GM18861 (cell line): ENCODE data around the gene ZBED6.

Experiments used
- ATAC-seq: cut with Tn5 transposase; IDR thresholded peaks from one replicate; pipeline ENCODE4 v1.9.1; 2021; ENCODE audit not compliant: unreplicated experiment

ZBED6 gene

GRCh38 chr1:203839081-203839480 lies 43.7 kb downstream of the ZBED6 start:
- no peak for ATAC-seq

GRCh38 chr1:203840208-203840808 lies 44.9 kb downstream of the ZBED6 start:
- no peak for ATAC-seq

GRCh38 chr1:203842559-203842876 lies 47.1 kb downstream of the ZBED6 start:
- no peak for ATAC-seq

- ATAC-seq = no peak
These were observed 48.0 kb downstream of the ZBED6 start for GRCh38 chr1:203843435-203843834.
